Prostate gland (tissue), 2 donors: ENCODE results near the gene RRP12.

Source experiments
- POLR2A ChIP-seq: fragments of 450-650 bp; IDR thresholded peaks from one replicate; pipeline ENCODE4 v1.6.1; 2016; ENCODE audit warnings: antibody characterized with exemption, mild to moderate bottlenecking
- TF ChIP-seq, protein P1 (sequence below), 4 experiments: fragments of 200-600 bp in 2 of 4; fragments of 450-650 bp in 2 of 4; sonication (generic) in 2 of 4; IDR thresholded peaks; 1 replicate in 3 of 4; 2 replicates in 1 of 4; pipeline ENCODE4 v1.5.1; 2016 to 2019; ENCODE audit warnings: antibody characterized with exemption in 4 of 4, mild to moderate bottlenecking in 2 of 4, moderate library complexity in 2 of 4

DNA sequence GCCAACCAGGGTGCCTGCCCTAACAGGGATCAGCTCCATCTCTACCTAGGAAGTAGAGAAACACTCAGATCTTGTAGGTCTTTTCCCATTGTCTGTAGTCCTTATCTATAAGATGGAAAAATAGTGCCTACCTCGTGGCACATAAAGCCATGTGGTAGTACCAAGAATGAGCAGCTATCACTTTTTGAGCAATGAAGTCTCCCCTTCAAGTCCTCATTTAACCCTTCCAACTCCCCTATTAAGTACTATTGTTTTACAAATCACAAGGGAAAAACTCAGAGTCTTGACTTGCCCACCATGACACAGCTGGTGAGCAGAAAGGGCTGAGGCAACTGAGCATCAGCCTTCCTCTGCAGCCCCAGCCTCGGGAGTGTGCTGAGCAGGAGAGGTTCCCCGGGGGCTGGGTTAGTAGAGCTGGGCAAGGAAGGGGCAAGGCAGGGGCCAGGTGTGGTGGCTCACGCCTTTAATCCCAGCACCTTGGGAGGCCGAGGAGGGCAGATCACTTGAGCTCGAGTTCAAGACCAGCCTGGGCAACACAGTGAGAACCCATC lies 69.9 kb downstream of the RRP12 start:
- TF ChIP-seq, protein P1, sequence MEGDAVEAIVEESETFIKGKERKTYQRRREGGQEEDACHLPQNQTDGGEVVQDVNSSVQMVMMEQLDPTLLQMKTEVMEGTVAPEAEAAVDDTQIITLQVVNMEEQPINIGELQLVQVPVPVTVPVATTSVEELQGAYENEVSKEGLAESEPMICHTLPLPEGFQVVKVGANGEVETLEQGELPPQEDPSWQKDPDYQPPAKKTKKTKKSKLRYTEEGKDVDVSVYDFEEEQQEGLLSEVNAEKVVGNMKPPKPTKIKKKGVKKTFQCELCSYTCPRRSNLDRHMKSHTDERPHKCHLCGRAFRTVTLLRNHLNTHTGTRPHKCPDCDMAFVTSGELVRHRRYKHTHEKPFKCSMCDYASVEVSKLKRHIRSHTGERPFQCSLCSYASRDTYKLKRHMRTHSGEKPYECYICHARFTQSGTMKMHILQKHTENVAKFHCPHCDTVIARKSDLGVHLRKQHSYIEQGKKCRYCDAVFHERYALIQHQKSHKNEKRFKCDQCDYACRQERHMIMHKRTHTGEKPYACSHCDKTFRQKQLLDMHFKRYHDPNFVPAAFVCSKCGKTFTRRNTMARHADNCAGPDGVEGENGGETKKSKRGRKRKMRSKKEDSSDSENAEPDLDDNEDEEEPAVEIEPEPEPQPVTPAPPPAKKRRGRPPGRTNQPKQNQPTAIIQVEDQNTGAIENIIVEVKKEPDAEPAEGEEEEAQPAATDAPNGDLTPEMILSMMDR (IDR thresholded peaks at IDR 0.05): no peak
- TF ChIP-seq POLR2A: no peak
